ENCODE data around the gene POTEH. TPM values are rescaled to one million over a fixed set of nuclear protein-coding genes. Genes with fewer than 3 reads are reported as not detected.
"Not testable (repeated sequence)": the region's sequence is repeated elsewhere in the genome, so short reads cannot be mapped to it uniquely, and the experiment has no call there.

Gene POTEH
- total and polyA plus RNA-seq, 4 donors: not detected

DNA sequence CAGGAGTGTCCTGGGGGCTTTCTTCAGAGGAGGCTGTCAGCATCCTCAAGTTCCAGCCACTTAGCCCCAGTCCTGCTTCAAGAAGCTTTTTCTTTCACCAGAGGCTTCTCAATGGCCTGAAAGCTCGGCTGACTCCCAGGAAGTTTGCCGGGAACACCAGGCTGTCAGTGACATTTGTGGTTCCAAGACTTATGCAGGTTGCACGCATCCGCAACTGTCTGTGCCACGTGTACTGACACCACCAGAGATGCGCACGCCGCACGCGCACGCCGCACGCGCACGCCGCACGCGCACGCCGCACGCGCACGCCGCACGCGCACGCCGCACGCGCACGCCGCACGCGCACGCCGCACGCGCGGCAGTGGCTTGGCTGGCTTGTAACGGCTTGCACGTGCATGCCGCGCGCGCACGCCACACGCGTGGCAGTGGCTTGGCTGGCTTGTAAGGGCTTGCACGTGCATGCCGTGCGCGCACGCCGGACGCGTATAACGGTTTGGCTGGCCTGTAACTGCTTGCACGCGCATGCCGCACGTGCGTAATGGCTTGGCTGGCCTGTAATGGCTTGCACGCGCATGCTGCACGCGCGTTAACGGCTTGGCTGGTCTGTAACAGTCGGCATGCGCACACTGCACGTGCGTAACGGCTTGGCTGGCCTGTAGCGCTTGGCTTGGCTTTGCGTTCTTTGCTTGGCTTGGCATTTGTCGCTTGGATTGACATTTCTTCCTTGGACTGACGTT is 646 bp upstream of the POTEH start:
- not testable (repeated sequence) for H3K9ac ChIP-seq (ENCODE audit: insufficient read depth in 1 of 2, low read length in 2 of 2); H3K4me3 ChIP-seq; ATAC-seq (ENCODE audit: insufficient read depth, low FRiP score); H3K36me3 ChIP-seq (ENCODE audit: control insufficient read depth in 4 of 4, insufficient read depth in 4 of 4, low read length in 4 of 4); H3K9me3 ChIP-seq (ENCODE audit: control insufficient read depth in 4 of 4, insufficient read depth in 3 of 4, low read length in 3 of 4); H3K27me3 ChIP-seq (ENCODE audit: control insufficient read depth in 3 of 3, insufficient read depth in 3 of 3, low read length in 2 of 3); H3K4me1 ChIP-seq (ENCODE audit: control insufficient read depth in 5 of 5, insufficient read depth in 5 of 5, low read length in 5 of 5); DNase-seq; H3K27ac ChIP-seq (ENCODE audit: low read depth in 1 of 2, low read length in 1 of 2)
- WGBS, 2 donors: 85 to 86% methylated on average over 65 to 77 of the region's 77 CpGs

DNA sequence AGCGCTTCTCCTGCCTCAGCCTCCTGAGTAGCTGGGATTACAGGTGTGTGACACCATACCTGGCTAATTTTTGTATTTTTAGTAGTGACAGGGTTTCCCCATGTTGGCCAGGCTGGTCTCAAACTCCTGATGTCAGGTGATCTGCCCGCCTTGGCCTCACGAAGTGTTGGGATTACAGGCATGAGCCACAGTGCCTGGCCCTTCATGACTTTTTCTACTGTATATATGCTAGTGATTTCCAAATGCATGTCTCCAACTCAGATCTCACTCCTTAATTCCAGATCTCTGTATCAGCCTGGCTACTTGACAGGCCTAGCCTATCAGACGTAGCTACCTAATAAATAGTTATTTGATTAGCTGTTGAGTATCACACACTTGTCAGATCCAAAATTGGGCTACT is 23.8 kb downstream of the POTEH start:
- 78 to 87% methylated on average over 2 of the region's 4 CpGs for WGBS, 2 donors
- H3K9me3 ChIP-seq (ENCODE audit: control insufficient read depth in 4 of 4, insufficient read depth in 3 of 4, low read length in 3 of 4); H3K4me3 ChIP-seq; DNase-seq; H3K36me3 ChIP-seq (ENCODE audit: control insufficient read depth in 4 of 4, insufficient read depth in 4 of 4, low read length in 4 of 4); H3K27ac ChIP-seq (ENCODE audit: low read depth in 1 of 2, low read length in 1 of 2); H3K4me1 ChIP-seq (ENCODE audit: control insufficient read depth in 5 of 5, insufficient read depth in 5 of 5, low read length in 5 of 5); H3K9ac ChIP-seq (ENCODE audit: insufficient read depth in 1 of 2, low read length in 2 of 2); H3K27me3 ChIP-seq (ENCODE audit: control insufficient read depth in 3 of 3, insufficient read depth in 3 of 3, low read length in 2 of 3); ATAC-seq (ENCODE audit: insufficient read depth, low FRiP score): not testable (repeated sequence)

DNA sequence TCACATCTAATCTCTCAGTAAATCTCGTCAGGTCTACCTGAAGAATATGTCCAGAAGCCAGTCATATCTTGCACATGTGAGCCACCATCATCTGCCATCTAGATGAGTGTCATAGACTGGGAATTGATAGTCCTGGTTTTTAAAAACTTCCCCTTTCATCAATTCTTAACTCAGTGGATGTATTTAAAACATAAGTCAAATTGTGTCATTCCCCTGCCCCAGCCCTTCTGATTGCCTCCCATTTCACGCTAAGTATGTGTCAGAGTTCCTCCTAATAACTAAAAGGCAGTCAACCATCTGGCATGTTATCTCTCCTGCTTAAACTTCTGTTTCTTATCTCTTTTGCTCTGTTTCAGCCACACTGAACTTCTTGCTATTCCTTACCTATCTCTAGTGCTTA is 24.3 kb downstream of the POTEH start:
- not testable (repeated sequence) for H3K36me3 ChIP-seq (ENCODE audit: control insufficient read depth in 4 of 4, insufficient read depth in 4 of 4, low read length in 4 of 4); H3K27ac ChIP-seq (ENCODE audit: low read depth in 1 of 2, low read length in 1 of 2); DNase-seq; H3K4me1 ChIP-seq (ENCODE audit: control insufficient read depth in 5 of 5, insufficient read depth in 5 of 5, low read length in 5 of 5); H3K27me3 ChIP-seq (ENCODE audit: control insufficient read depth in 3 of 3, insufficient read depth in 3 of 3, low read length in 2 of 3); ATAC-seq (ENCODE audit: insufficient read depth, low FRiP score); H3K4me3 ChIP-seq; H3K9me3 ChIP-seq (ENCODE audit: control insufficient read depth in 4 of 4, insufficient read depth in 3 of 4, low read length in 3 of 4); H3K9ac ChIP-seq (ENCODE audit: insufficient read depth in 1 of 2, low read length in 2 of 2)
- 19 to 67% methylated on average over 1 to 2 of the region's 2 CpGs for WGBS, 2 donors

DNA sequence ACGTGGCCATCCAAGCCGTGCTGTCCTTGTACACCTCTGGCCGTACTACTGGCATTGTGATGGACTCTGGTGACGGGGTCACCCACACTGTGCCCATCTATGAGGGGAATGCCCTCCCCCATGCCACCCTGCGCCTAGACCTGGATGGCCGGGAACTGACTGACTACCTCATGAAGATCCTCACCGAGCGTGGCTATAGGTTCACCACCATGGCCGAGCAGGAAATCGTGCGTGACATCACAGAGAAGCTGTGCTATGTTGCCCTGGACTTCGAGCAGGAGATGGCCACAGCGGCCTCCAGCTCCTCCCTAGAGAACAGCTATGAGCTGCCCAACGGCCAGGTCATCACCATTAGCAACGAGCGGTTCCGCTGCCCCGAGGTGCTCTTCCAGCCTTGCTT is 32.1 kb downstream of the POTEH start:
- H3K9ac ChIP-seq (ENCODE audit: insufficient read depth in 1 of 2, low read length in 2 of 2); ATAC-seq (ENCODE audit: insufficient read depth, low FRiP score): not testable (repeated sequence)

DNA sequence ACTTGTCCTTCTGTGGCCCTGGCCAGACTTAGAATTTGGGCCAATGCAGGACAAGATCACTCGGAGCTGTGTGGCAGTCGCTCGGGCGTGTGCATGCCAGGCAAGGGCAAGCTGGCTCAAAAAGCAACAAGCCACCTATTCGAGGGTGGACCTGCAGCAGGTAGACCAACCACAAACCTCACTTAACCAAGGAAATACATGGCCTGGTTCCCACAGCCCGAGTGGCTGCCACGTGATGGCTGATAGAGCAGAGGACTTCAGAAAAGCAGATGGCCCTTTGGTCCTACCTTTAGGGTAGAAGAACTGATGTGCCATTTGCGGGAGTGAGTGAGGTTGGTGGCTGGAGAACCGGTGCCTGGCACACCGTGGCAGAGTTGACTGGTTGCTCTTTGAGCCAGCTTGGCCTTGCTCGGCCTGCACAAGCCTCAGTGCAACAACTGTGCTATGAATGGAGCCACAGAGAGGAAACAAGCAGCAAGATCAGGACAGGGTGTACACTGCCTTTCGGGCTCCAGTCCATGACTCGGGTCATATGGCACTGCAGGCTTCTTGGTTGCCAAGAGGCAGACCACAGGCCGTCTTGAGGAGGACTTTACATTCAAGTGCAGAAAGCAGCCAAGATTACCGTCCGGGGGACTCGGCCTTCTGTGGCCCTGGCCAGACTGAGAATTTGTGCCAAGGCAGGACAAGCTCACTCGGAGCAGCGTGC is 39.5 kb downstream of the POTEH start:
- not testable (repeated sequence) for H3K9me3 ChIP-seq (ENCODE audit: control insufficient read depth in 4 of 4, insufficient read depth in 3 of 4, low read length in 3 of 4); ATAC-seq (ENCODE audit: insufficient read depth, low FRiP score); H3K9ac ChIP-seq (ENCODE audit: insufficient read depth in 1 of 2, low read length in 2 of 2); DNase-seq; H3K27ac ChIP-seq (ENCODE audit: low read depth in 1 of 2, low read length in 1 of 2); H3K36me3 ChIP-seq (ENCODE audit: control insufficient read depth in 4 of 4, insufficient read depth in 4 of 4, low read length in 4 of 4); H3K4me3 ChIP-seq; H3K4me1 ChIP-seq (ENCODE audit: control insufficient read depth in 5 of 5, insufficient read depth in 5 of 5, low read length in 5 of 5); H3K27me3 ChIP-seq (ENCODE audit: control insufficient read depth in 3 of 3, insufficient read depth in 3 of 3, low read length in 2 of 3)
- 73 to 76% methylated on average over 8 to 9 of the region's 19 CpGs for WGBS, 2 donors

More for the DNA sequence above, 32.1 kb downstream of the POTEH start:
- H3K4me1 ChIP-seq (ENCODE audit: control insufficient read depth in 5 of 5, insufficient read depth in 5 of 5, low read length in 5 of 5); H3K4me3 ChIP-seq; DNase-seq; H3K27me3 ChIP-seq (ENCODE audit: control insufficient read depth in 3 of 3, insufficient read depth in 3 of 3, low read length in 2 of 3); H3K27ac ChIP-seq (ENCODE audit: low read depth in 1 of 2, low read length in 1 of 2); H3K36me3 ChIP-seq (ENCODE audit: control insufficient read depth in 4 of 4, insufficient read depth in 4 of 4, low read length in 4 of 4); H3K9me3 ChIP-seq (ENCODE audit: control insufficient read depth in 4 of 4, insufficient read depth in 3 of 4, low read length in 3 of 4): not testable (repeated sequence)
- 79 to 93% methylated on average over 5 to 10 of the region's 18 CpGs for WGBS, 2 donors

DNA sequence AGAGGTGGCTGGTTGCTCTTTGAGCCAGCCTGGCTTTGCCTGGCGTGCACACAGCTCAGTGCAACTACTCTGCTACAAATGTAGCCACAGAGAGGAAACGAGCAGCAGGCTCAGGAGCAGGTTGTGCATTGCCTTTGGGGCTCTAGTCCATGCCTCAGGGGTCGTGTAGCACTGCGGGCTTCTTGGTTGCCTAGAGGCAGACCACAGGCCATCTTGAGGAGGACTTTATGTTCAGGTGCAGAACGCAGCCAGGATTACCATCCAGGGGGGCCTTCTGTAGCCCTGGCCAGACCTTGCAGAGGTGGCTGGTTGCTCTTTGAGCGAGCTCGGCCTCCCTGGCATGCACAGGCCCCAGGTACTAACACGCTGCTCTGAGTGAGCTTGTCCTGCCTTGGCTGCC is 41.2 kb downstream of the POTEH start:
- not testable (repeated sequence) for H3K4me3 ChIP-seq; H3K27ac ChIP-seq (ENCODE audit: low read depth in 1 of 2, low read length in 1 of 2); DNase-seq; H3K9me3 ChIP-seq (ENCODE audit: control insufficient read depth in 4 of 4, insufficient read depth in 3 of 4, low read length in 3 of 4); ATAC-seq (ENCODE audit: insufficient read depth, low FRiP score); H3K36me3 ChIP-seq (ENCODE audit: control insufficient read depth in 4 of 4, insufficient read depth in 4 of 4, low read length in 4 of 4); H3K4me1 ChIP-seq (ENCODE audit: control insufficient read depth in 5 of 5, insufficient read depth in 5 of 5, low read length in 5 of 5); H3K9ac ChIP-seq (ENCODE audit: insufficient read depth in 1 of 2, low read length in 2 of 2); H3K27me3 ChIP-seq (ENCODE audit: control insufficient read depth in 3 of 3, insufficient read depth in 3 of 3, low read length in 2 of 3)
- no CpG with 5 or more reads among the region's 8 CpGs for WGBS, 2 donors

DNA sequence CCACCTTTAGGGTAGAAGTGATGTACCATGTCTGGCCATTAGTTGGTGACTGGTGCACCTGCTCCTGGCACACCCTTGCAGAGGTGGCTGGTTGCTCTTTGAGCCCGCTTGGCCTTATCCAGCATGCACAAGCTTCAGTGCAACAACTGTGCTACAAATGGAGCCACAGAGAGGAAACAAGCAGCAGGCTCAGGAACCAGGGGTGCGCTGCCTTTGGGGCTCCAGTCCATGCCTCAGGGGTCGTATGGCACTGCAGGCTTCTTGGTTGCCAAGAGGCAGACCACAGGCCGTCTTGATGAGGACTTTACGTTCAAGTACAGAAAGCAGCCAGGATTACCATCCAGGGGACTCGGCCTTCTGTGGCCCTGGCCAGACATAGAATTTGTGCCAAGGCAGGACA is 44.6 kb downstream of the POTEH start:
- not testable (repeated sequence) for DNase-seq; H3K36me3 ChIP-seq (ENCODE audit: control insufficient read depth in 4 of 4, insufficient read depth in 4 of 4, low read length in 4 of 4); H3K27me3 ChIP-seq (ENCODE audit: control insufficient read depth in 3 of 3, insufficient read depth in 3 of 3, low read length in 2 of 3); H3K4me1 ChIP-seq (ENCODE audit: control insufficient read depth in 5 of 5, insufficient read depth in 5 of 5, low read length in 5 of 5); H3K27ac ChIP-seq (ENCODE audit: low read depth in 1 of 2, low read length in 1 of 2); H3K9ac ChIP-seq (ENCODE audit: insufficient read depth in 1 of 2, low read length in 2 of 2); ATAC-seq (ENCODE audit: insufficient read depth, low FRiP score); H3K4me3 ChIP-seq; H3K9me3 ChIP-seq (ENCODE audit: control insufficient read depth in 4 of 4, insufficient read depth in 3 of 4, low read length in 3 of 4)
- 63 to 75% methylated on average over 2 to 4 of the region's 6 CpGs for WGBS, 2 donors

DNA sequence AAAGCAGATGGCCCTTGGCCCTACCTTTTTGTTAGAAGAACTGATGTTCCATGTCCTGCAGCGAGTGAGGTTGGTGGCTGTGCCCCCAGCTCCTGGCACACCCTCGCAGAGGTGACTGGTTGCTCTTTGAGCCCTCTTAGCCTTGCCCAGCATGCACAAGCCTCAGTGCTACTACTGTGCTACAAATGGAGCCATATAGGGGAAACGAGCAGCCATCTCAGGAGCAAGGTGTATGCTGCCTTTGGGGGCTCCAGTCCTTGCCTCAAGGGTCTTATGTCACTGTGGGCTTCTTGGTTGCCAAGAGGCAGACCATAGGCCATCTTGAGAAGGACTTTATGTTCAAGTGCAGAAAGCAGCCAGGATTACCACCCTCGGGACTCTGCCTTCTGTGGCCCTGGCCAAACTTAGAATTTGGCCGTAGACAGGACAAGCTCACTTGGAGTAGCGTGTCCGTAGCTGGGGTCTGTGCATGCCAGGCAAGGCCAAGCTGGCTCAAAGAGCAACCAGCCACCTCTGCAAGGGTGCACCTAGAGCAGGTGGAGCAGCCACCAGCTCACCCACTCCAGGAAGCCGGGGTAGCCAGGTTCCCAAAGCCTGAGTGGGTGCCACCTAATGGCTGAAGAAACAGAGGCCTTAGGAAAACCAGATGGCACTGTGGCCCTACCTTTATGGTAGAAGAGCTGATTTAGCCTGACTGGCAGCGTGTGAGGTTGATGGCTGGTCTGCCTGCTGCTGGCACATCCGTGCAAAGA is 48.5 kb downstream of the POTEH start:
- not testable (repeated sequence) for H3K27me3 ChIP-seq (ENCODE audit: control insufficient read depth in 3 of 3, insufficient read depth in 3 of 3, low read length in 2 of 3); H3K27ac ChIP-seq (ENCODE audit: low read depth in 1 of 2, low read length in 1 of 2); ATAC-seq (ENCODE audit: insufficient read depth, low FRiP score); H3K9ac ChIP-seq (ENCODE audit: insufficient read depth in 1 of 2, low read length in 2 of 2); H3K4me3 ChIP-seq; H3K9me3 ChIP-seq (ENCODE audit: control insufficient read depth in 4 of 4, insufficient read depth in 3 of 4, low read length in 3 of 4); H3K4me1 ChIP-seq (ENCODE audit: control insufficient read depth in 5 of 5, insufficient read depth in 5 of 5, low read length in 5 of 5); H3K36me3 ChIP-seq (ENCODE audit: control insufficient read depth in 4 of 4, insufficient read depth in 4 of 4, low read length in 4 of 4); DNase-seq
- WGBS, 2 donors: 82 to 85% methylated on average over 4 to 5 of the region's 10 CpGs
